Body of pancreas (tissue), 4 donors: ENCODE data around the gene NDUFV1.
"Not testable (repeated sequence)": the region's sequence is repeated elsewhere in the genome, so short reads cannot be mapped to it uniquely, and the experiment has no call there.

Experiments
- CTCF ChIP-seq, 7 experiments: fragments of 450-650 bp in 4 of 7; fragments of 200-600 bp in 3 of 7; sonication (generic) in 3 of 7; IDR thresholded peaks; one replicate each; pipeline ENCODE4 v1.5.1; 2016 to 2019; ENCODE audit warnings: antibody characterized with exemption in 7 of 7
- POLR2A ChIP-seq, 3 donors: fragments of 450-650 bp; IDR thresholded peaks; one replicate each; pipeline ENCODE4 v1.6.1; 2016; ENCODE audit warnings: antibody characterized with exemption in 3 of 3, mild to moderate bottlenecking in 2 of 3

- TF ChIP-seq CTCF, POLR2A (IDR thresholded peaks at IDR 0.05): not testable (repeated sequence)
These were observed 19.5 kb downstream of the NDUFV1 start for GRCh38 chr11:67626131-67626833.
